ENCODE measurements around the gene CLIC5. TPM values are rescaled to one million over a fixed set of nuclear protein-coding genes. Genes with fewer than 3 reads are reported as not detected.

Gene CLIC5
- polyA plus RNA-seq, 1 donor (not counting 4 experiments of a cell fraction or from before 2014, with no cell fraction given): 0.09 TPM

DNA sequence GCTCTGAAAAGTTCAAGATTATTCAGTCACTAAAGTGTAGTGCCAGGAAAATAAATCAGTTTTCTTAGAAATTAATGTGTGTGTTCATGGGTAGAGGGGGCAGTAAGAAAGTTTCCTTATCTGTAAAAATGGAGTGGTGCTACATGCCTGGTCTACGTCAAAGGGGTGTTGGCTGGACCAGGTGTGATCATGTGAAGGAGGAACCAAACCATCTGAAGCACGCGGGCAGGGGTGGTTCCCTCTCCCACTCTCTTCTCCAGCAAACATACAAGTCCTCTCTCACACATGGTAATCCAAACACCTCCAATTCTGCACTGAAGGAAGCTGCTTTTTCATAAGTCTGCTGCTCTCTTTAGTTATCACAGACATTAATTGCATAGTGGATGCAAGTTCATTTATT is 63.1 kb downstream of the CLIC5 start:
- H3K4me2 ChIP-seq (ENCODE audit: control insufficient read depth, extremely low read depth, insufficient read depth, low read depth, low read length): no peak overlapping the region
- H3K27me3 ChIP-seq (ENCODE audit: control insufficient read depth, extremely low read depth, insufficient read depth, low read length): peaks cover 9% of the 10 kb centered on the region
- TF ChIP-seq, protein P1, sequence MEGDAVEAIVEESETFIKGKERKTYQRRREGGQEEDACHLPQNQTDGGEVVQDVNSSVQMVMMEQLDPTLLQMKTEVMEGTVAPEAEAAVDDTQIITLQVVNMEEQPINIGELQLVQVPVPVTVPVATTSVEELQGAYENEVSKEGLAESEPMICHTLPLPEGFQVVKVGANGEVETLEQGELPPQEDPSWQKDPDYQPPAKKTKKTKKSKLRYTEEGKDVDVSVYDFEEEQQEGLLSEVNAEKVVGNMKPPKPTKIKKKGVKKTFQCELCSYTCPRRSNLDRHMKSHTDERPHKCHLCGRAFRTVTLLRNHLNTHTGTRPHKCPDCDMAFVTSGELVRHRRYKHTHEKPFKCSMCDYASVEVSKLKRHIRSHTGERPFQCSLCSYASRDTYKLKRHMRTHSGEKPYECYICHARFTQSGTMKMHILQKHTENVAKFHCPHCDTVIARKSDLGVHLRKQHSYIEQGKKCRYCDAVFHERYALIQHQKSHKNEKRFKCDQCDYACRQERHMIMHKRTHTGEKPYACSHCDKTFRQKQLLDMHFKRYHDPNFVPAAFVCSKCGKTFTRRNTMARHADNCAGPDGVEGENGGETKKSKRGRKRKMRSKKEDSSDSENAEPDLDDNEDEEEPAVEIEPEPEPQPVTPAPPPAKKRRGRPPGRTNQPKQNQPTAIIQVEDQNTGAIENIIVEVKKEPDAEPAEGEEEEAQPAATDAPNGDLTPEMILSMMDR (optimal IDR thresholded peaks at IDR 0.05 in 1 of 3, IDR thresholded peaks at IDR 0.05 in 1 of 3, conservative IDR thresholded peaks at IDR 0.05 in 1 of 3; ENCODE audit: extremely low read depth in 1 of 3, insufficient read depth in 2 of 3, low read length in 3 of 3): no peak
- no peak for TF ChIP-seq EZH2 (IDR thresholded peaks at IDR 0.05; ENCODE audit: low read length)
- no peaks in the 10 kb centered on the region for H3K4me1 ChIP-seq (ENCODE audit: control insufficient read depth, extremely low read depth, insufficient read depth, low read length)
- DNase-seq (ENCODE audit: low read depth, low spot score): no peak
- no peak overlapping the region for H3K4me3 ChIP-seq (ENCODE audit: control insufficient read depth in 2 of 3, extremely low read depth in 1 of 3, insufficient read depth in 2 of 3, low read depth in 1 of 3, low read length in 3 of 3)
- no peaks in the 10 kb centered on the region for H3K79me2 ChIP-seq (ENCODE audit: control insufficient read depth, insufficient read depth, low read length)
- H3K9me1 ChIP-seq (ENCODE audit: control insufficient read depth, extremely low read depth, insufficient read depth, low read length): no peaks in the 10 kb centered on the region
- no peaks in the 10 kb centered on the region for H3K9me3 ChIP-seq (ENCODE audit: control insufficient read depth, low read depth, low read length)
- H3K27ac ChIP-seq (ENCODE audit: control insufficient read depth, insufficient read depth, low read length): no peak overlapping the region
- no peak overlapping the region for H2AFZ ChIP-seq (ENCODE audit: control insufficient read depth, low read length)
- no peak overlapping the region for H3K9ac ChIP-seq (ENCODE audit: control insufficient read depth, extremely low read depth, insufficient read depth, low read length)
- no peak for FAIRE-seq
- dilution Hi-C loops (cut with MboI; ENCODE audit: extremely low pct_ligation_motif_present, low sequenced_read_pairs): no loop called here
- no peaks in the 10 kb centered on the region for H4K20me1 ChIP-seq (ENCODE audit: control insufficient read depth, extremely low read depth, insufficient read depth, low read length)
- H3K36me3 ChIP-seq (ENCODE audit: control insufficient read depth in 2 of 2, extremely low read depth in 1 of 2, insufficient read depth in 2 of 2, low read length in 2 of 2): no peaks in the 10 kb centered on the region

DNA sequence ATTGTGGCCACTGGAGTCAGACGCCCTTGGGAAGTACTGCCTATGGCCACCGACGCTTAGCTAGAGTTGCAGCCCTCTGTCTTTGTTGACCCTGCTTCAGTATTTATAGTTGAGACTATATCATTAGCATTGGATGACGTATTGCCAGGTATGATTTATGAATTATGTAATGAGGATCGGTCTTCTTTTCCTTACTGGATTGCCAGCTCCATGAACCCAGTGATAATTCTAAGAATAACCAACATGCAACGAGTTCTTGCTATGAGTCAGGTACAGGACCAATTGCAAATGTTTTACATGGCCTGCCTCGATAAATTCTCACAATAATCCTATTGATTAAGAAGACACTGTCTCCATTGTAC is 63.5 kb downstream of the CLIC5 start:
- Histone ChIP-seq H3K9ac (ENCODE audit: control insufficient read depth, extremely low read depth, insufficient read depth, low read length) (no peak overlapping the region), H3K36me3 (ENCODE audit: control insufficient read depth in 2 of 2, extremely low read depth in 1 of 2, insufficient read depth in 2 of 2, low read length in 2 of 2) (no peaks in the 10 kb centered on the region), H3K79me2 (ENCODE audit: control insufficient read depth, insufficient read depth, low read length) (no peaks in the 10 kb centered on the region), H3K9me1 (ENCODE audit: control insufficient read depth, extremely low read depth, insufficient read depth, low read length) (no peaks in the 10 kb centered on the region), H3K27me3 (ENCODE audit: control insufficient read depth, extremely low read depth, insufficient read depth, low read length) (peaks cover 9% of the 10 kb centered on the region), H3K4me1 (ENCODE audit: control insufficient read depth, extremely low read depth, insufficient read depth, low read length) (no peaks in the 10 kb centered on the region), H2AFZ (ENCODE audit: control insufficient read depth, low read length) (no peak overlapping the region), H3K4me3 (ENCODE audit: control insufficient read depth in 2 of 3, extremely low read depth in 1 of 3, insufficient read depth in 2 of 3, low read depth in 1 of 3, low read length in 3 of 3) (no peak overlapping the region), H3K27ac (ENCODE audit: control insufficient read depth, insufficient read depth, low read length) (no peak overlapping the region), H4K20me1 (ENCODE audit: control insufficient read depth, extremely low read depth, insufficient read depth, low read length) (no peaks in the 10 kb centered on the region), H3K4me2 (ENCODE audit: control insufficient read depth, extremely low read depth, insufficient read depth, low read depth, low read length) (no peak overlapping the region), H3K9me3 (ENCODE audit: control insufficient read depth, low read depth, low read length) (no peaks in the 10 kb centered on the region)
- no peak for FAIRE-seq
- no peak for DNase-seq (ENCODE audit: low read depth, low spot score)
- dilution Hi-C loops (cut with MboI; ENCODE audit: extremely low pct_ligation_motif_present, low sequenced_read_pairs): no loop called here
- TF ChIP-seq EZH2 (IDR thresholded peaks at IDR 0.05; ENCODE audit: low read length): no peak
- TF ChIP-seq, protein P1 (optimal IDR thresholded peaks at IDR 0.05 in 1 of 3, IDR thresholded peaks at IDR 0.05 in 1 of 3, conservative IDR thresholded peaks at IDR 0.05 in 1 of 3; ENCODE audit: extremely low read depth in 1 of 3, insufficient read depth in 2 of 3, low read length in 3 of 3): no peak
